Measurements from ENCODE around the gene COLEC12.

The COLEC12 gene

GRCh38 chr18:470661-471501 is 29.6 kb downstream of the COLEC12 start:
- peaks cover 4% of the 10 kb centered on the region for H3K27me3 Mint-ChIP-seq (ENCODE audit: low read depth)
- peak overlapping the region in 1 of 3 experiments; percentile 44 for H3K27ac Mint-ChIP-seq
- no peaks in the 10 kb centered on the region for H3K9me3 Mint-ChIP-seq
- no peak for TF ChIP-seq CTCF (IDR thresholded peaks at IDR 0.05; ENCODE audit: unreplicated experiment in 3 of 3)
- no peaks in the 10 kb centered on the region for H3K36me3 Mint-ChIP-seq (ENCODE audit: low read depth)
- peaks cover 59% of the 10 kb centered on the region for H3K4me1 Mint-ChIP-seq
- H3K4me3 Mint-ChIP-seq, result no peak overlapping the region

DNA sequence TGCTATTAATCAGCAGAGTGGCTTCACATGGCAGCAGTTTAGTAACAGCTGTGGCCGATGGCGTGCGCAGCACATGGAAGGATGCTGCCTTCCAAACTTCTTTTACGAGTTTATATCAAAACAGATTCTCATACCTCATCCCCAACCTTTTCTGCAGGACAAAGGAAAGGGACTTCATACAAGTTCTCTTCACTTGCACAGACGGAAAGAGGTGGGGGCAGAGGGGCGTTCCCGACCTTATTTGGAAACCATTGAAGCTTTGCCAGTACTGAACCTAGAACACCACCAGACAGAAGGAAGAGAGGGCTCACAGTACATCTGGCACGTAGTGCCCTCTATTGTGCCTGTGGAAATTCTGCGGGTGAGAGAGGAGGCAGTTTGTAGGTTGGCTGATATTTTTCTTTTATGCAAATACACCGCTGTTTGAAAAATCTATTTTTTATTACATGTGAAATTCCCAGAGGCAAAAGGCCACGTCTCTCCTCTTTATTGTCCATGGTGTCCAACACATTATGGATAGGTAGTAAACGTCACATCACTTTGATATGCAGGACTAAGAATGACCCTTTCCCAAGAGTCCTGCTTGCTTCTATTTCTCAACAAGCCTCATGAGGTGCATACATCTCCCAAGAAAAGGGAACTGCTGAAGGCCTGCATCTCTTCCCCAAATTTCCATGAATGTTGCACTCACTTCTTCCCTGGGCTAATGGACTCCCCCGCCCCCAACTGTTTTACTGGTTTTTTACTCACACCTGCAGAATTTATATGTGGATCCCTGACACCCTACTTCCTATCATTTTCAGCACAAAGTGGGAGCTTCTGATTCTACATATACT is 31.3 kb downstream of the COLEC12 start:
- Mint-ChIP-seq H3K4me3 (no peak overlapping the region), H3K27ac (peak overlapping the region in 1 of 3 experiments; percentile 2), H3K36me3 (ENCODE audit: low read depth) (no peaks in the 10 kb centered on the region), H3K27me3 (ENCODE audit: low read depth) (peaks cover 4% of the 10 kb centered on the region), H3K4me1 (peaks cover 50% of the 10 kb centered on the region), H3K9me3 (no peaks in the 10 kb centered on the region)
- TF ChIP-seq CTCF (IDR thresholded peaks at IDR 0.05; ENCODE audit: unreplicated experiment in 3 of 3), result no peak

DNA sequence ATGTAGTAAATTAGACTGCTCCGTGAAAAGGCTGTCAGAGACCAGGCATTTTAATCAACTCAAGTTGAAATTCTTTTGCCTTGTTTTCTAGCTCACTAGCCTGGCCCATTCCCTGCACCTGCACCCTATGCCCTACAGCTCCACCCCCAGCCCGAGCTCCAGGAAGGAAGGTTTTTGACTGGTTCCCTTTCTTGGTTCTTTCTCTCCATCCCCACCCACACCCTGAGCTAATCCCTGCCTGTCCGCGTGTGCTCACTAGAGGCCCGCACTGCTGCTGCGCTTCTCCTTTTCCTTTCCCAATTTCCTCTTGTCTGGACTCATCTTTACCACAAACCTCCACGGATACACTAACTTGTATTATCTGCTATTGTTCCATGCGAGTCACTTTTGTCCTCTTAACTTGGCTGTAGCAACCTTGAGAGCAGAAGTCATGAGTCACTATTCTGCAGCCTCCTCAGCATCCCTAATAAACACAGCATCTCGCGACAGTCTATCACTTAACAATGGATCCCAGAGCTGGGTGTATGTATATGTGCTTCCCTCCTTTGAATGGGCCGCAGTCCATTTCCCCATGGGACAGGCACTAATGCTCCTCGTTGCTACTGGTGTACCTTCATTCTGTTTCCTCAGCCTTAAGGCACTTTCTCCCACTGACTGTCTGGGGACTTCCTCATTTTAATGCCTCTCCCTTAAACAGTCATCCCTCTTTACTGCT is 36.5 kb downstream of the COLEC12 start:
- H3K27me3 Mint-ChIP-seq (ENCODE audit: low read depth), result peaks cover 14% of the 10 kb centered on the region
- peak overlapping the region; percentile 37 to 57 (median 57) for H3K27ac Mint-ChIP-seq
- no peak for TF ChIP-seq CTCF (IDR thresholded peaks at IDR 0.05; ENCODE audit: unreplicated experiment in 3 of 3)
- H3K36me3 Mint-ChIP-seq (ENCODE audit: low read depth), result no peaks in the 10 kb centered on the region
- H3K4me3 Mint-ChIP-seq, result peak overlapping the region in 1 of 3 experiments; percentile 18
- H3K9me3 Mint-ChIP-seq, result no peaks in the 10 kb centered on the region
- peaks cover 64% of the 10 kb centered on the region for H3K4me1 Mint-ChIP-seq

GRCh38 chr18:463403-463802 is 37.1 kb downstream of the COLEC12 start:
- H3K4me1 Mint-ChIP-seq, result peaks cover 58% of the 10 kb centered on the region
- peaks cover 14% of the 10 kb centered on the region for H3K27me3 Mint-ChIP-seq (ENCODE audit: low read depth)
- no peak for TF ChIP-seq CTCF (IDR thresholded peaks at IDR 0.05; ENCODE audit: unreplicated experiment in 3 of 3)
- H3K36me3 Mint-ChIP-seq (ENCODE audit: low read depth), result no peaks in the 10 kb centered on the region
- peak overlapping the region; percentile 37 to 57 (median 57) for H3K27ac Mint-ChIP-seq
- H3K9me3 Mint-ChIP-seq, result no peaks in the 10 kb centered on the region
- H3K4me3 Mint-ChIP-seq, result peak overlapping the region in 1 of 3 experiments; percentile 25

DNA sequence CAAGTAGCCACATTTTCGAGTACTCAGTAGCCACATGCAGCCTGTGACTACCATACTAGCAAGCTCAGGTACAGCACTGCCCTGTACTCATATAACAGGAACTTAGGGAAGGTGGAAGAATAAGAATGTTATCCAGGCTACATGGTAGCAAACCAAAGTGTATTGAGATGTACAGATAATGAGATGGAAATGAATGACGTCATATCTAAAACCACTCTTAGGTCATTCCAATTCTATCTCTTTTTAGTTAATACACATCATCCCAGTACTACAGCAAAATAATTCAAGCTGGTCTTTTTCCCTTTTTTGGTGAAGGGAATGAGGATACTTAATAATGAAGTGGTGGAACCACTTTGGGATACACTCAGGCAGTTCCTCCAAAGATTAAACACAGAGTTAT is 38.7 kb downstream of the COLEC12 start:
- Mint-ChIP-seq H3K4me1 (peaks cover 60% of the 10 kb centered on the region), H3K36me3 (ENCODE audit: low read depth) (no peaks in the 10 kb centered on the region), H3K27ac (no peak overlapping the region), H3K27me3 (ENCODE audit: low read depth) (peaks cover 14% of the 10 kb centered on the region), H3K9me3 (no peaks in the 10 kb centered on the region), H3K4me3 (no peak overlapping the region)
- no peak for TF ChIP-seq CTCF (IDR thresholded peaks at IDR 0.05; ENCODE audit: unreplicated experiment in 3 of 3)

Measured in nephron (organoid).